T47D (cell line): Measurements from ENCODE around the gene ATP10D.

Experiments used
- DNase-seq, 2 experiments: peaks; one replicate each; pipeline versions ENCODE4 v3.0.0 to v3.0.0-alpha.2; 2011 to 2012; ENCODE audit warnings: low read depth in 1 of 2, low spot score in 1 of 2
- JUND ChIP-seq: IDR thresholded peaks from 2 replicates; pipeline ENCODE4 v1.6.1; 2012; ENCODE audit warnings: low read depth
- in situ Hi-C: cut with HindIII; loops from 2 replicates; pipeline ENCODE4 v1.10.0; 2016; ENCODE audit warnings: low sequenced_read_pairs, low pct_unique_long_range_greater_than_20kb

Gene ATP10D

DNA sequence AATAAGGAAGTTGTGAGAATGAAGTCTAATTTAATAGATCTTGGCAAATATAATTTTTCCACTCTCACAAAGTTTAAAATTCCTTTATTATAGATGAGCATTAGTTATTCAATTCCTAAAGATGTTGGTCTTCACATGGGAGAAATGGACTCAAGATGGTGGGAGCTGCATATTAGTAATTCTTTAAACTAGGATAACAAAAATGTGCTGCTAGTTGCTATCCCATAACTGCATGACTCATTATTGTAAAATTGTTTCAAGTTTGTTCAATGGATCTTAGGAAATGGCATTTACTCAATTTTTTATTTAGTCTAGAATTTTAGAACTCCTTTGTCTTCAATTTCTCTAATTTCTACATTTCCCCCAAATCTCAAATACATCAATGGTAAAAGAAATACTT, 155.8 kb downstream of the ATP10D start:
- in situ Hi-C loops, result no loop called here
- no peak for TF ChIP-seq JUND
- no peak for DNase-seq

- no peak for DNase-seq
- TF ChIP-seq JUND, result no peak
- in situ Hi-C loops, result no loop called here
Measured at GRCh38 chr4:47641755-47642154, 156.7 kb downstream of the ATP10D start.

DNA sequence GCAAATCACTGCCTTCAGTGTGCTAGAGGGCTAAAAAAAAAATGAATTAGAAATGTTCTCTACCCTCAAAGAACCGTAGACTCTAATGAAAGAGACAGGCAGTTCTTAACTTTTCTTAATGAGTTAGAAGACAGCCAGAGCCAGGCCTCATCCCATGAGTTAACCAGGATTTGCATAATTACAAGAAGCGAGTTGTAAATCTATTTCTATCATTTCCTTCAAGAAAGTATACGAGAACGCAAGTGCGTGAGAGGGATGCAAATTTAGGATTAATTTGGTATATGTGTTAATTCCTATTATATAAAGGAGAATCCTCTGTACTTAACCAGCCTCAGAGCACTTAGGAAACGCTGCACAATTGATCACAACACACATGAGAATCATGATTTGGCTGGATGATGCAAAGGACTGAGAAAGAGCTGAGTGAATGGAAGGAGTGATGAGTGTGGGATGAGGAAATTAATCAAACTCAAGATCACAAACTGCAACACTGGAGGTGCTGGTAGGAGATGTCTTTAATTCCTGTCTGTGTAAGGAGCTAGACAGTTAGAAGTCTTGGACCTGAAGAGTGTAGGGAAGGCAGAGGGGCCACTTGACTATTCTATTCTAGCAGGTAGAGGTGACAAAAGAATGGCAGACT, 157.2 kb downstream of the ATP10D start:
- no peak for TF ChIP-seq JUND
- in situ Hi-C loops, result no loop called here
- DNase-seq, result no peak
